Kidney epithelial cell (primary cell): Measurements from ENCODE around the gene TIA1. TPM values are rescaled to one million over a fixed set of nuclear protein-coding genes. Genes with fewer than 3 reads are reported as not detected.

Experiments used
- DNase-seq: peaks from one replicate; pipeline ENCODE4 v3.0.0-alpha.2; 2010; ENCODE audit warnings: low read depth
- H3K27me3 ChIP-seq: 2 replicates; pipeline ENCODE4 v1.6.0; 2011; ENCODE audit warnings: low read length; ENCODE audit not compliant: control insufficient read depth, insufficient read depth
- H3K36me3 ChIP-seq: 2 replicates; pipeline ENCODE4 v1.5.1; 2011; ENCODE audit warnings: low read length; ENCODE audit not compliant: control insufficient read depth, insufficient read depth
- H3K4me3 ChIP-seq: 2 replicates; pipeline ENCODE4 v1.5.1; 2011; ENCODE audit warnings: low read depth, mild to moderate bottlenecking, control low read depth, low read length
- total RNA-seq: library from RNA; depleted of rRNA; stranded (reverse); fragments of >200 nt; gene quantifications from 2 replicates; pipeline ENCODE4 v1.2.3, GENCODE V29; 2015
- TF ChIP-seq, protein P1 (sequence below): IDR thresholded peaks from 2 replicates; pipeline ENCODE4 v1.5.1; 2011; ENCODE audit warnings: mild to moderate bottlenecking, moderate library complexity, low read length, control low read depth, inconsistent platforms; ENCODE audit not compliant: insufficient read depth, poor library complexity, severe bottlenecking

TIA1 gene
- total RNA-seq, 1 donor from 2014 or later: 64.6 TPM

DNA sequence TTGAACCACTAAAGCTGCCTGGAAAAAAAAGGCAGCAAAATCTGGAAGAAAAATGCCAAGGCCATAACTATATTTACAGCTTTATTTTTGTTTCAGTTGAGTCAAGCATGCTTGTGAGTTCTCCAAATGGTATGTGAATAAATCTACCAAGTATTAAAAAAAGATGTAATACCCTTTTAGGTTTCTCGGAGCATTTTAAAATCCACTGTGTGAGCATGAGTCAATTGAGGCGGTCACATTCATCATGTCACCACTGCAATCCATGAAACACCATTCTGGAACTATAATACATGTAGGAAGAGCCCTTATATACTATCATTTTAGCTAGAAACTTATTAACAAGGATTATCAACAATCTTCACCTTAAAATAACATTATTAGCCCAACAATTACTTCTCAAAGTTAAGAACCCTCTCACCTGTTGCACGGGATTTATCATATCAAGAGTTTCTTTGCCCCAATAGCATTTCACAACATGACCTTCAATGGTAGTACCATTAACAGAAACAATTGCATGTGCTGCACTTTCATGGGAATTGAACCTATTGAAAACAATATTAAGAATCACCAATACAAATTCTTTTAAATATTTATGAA is 33.4 kb downstream of the TIA1 start:
- TF ChIP-seq, protein P1, sequence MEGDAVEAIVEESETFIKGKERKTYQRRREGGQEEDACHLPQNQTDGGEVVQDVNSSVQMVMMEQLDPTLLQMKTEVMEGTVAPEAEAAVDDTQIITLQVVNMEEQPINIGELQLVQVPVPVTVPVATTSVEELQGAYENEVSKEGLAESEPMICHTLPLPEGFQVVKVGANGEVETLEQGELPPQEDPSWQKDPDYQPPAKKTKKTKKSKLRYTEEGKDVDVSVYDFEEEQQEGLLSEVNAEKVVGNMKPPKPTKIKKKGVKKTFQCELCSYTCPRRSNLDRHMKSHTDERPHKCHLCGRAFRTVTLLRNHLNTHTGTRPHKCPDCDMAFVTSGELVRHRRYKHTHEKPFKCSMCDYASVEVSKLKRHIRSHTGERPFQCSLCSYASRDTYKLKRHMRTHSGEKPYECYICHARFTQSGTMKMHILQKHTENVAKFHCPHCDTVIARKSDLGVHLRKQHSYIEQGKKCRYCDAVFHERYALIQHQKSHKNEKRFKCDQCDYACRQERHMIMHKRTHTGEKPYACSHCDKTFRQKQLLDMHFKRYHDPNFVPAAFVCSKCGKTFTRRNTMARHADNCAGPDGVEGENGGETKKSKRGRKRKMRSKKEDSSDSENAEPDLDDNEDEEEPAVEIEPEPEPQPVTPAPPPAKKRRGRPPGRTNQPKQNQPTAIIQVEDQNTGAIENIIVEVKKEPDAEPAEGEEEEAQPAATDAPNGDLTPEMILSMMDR: no peak
- no peaks in the 10 kb centered on the region for H3K27me3 ChIP-seq
- no peak for DNase-seq
- H3K36me3 ChIP-seq: peaks cover 1% of the 10 kb centered on the region
- no peak overlapping the region for H3K4me3 ChIP-seq

DNA sequence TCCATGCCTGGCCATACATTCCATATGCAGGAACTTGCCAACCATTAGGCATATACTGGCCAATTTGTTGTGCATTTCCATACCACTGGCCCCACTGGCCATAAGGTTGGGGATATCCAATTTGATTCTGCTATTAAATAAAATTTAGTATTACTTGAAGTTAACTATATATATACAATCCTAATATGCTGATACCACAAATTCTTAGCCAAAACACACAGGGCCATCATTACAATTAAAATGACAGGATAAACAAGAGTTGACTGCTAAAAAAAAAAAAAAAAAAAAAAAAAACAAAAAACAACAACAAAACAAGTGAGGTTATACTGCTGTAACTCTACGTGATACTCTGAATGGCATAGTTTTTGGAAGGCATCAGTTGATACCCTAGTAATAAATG is 34.1 kb downstream of the TIA1 start:
- Histone ChIP-seq H3K27me3 (no peaks in the 10 kb centered on the region), H3K4me3 (no peak overlapping the region), H3K36me3 (peaks cover 1% of the 10 kb centered on the region)
- DNase-seq: no peak
- TF ChIP-seq, protein P1: no peak

DNA sequence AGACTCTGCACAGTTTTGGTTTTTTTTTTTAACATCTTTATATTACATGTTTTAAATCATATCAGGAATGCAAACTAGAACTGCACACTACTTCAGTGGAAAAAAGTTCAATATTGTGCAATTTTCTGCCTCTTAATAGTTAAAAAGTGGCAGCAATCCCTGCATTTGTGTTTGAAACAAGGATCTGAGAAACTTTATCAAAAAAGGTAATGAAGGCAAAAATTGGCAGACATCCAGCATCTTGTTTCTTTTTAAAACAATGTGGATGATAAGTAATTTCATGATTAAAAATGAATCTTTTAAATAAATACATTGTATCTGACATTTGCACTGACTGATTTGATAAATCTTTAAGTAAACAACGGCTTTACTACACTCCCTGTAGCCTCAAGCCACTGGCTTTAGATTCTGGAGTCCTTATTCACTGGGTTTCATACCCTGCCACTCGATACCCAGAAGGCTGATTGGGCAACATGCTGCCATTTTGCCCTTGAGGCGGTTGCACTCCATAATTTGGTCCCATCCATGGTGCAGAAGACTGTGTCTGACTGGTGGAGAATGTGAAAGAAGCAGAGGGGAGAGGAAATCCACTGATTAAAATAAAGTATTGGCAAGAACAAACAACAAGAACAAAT is 36.0 kb downstream of the TIA1 start:
- TF ChIP-seq, protein P1: no peak
- DNase-seq: no peak
- H3K27me3 ChIP-seq: no peaks in the 10 kb centered on the region
- no peaks in the 10 kb centered on the region for H3K36me3 ChIP-seq
- no peak overlapping the region for H3K4me3 ChIP-seq

DNA sequence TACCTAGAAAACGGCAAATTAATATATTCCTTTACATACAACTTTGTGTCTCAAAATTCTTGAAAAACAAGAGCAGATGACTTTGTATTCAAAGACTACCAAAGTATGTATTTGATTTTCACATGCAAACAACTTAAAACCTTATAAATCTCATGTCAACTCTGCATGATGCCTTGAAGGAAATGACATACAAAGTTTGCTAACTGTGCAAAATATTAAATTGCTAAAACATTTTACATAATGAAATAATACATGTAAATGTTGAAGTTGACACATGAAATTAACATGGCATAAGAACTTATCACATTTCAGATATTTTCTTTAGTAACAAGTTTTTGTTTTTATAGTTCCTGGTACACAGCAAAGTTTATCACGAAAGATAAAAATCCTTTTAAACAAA is 36.8 kb downstream of the TIA1 start:
- H3K36me3 ChIP-seq: no peaks in the 10 kb centered on the region
- DNase-seq: no peak

DNA sequence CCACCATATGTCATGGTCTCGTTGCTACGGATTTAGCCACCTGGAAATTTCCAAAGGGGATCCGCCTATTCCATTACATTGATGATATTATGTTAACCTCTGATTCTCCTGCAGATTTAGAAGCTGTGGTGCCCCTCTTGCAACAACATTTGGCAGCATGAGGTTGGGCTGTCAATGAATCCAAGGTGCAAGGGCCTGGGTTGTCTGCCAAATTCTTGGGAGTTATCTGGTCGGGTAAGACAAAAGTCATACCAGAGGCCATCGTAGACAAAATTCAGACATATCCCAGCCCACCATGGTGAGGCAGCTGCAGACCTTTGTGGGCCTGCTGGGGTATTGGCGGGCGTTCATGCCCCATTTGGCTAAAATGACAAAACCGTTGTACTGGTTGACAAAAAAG is 44.0 kb downstream of the TIA1 start:
- no peak for DNase-seq
- Histone ChIP-seq H3K27me3 (no peaks in the 10 kb centered on the region), H3K36me3 (no peaks in the 10 kb centered on the region), H3K4me3 (no peak overlapping the region)
- TF ChIP-seq, protein P1: no peak

More for the DNA sequence above, 36.8 kb downstream of the TIA1 start:
- Histone ChIP-seq H3K4me3 (no peak overlapping the region), H3K27me3 (no peaks in the 10 kb centered on the region)
- TF ChIP-seq, protein P1: no peak

DNA sequence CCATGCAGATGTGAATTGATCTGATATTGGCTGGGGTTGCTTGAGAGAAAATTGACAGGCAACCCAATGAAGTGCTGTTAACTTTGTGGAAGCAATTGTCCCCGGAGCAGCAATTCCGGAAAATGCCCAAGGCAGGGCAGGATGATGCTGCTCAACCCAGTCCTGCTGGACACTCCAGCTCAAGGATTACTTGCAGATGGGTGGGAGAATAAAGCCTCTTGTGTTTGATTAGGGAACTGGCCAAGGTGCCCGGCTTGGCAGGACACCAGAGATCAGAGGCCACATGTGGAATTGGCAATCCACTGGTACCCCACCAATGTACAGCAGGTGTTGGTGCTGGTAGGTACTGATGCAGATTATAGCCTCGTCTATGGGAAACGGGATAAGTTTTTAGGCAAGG is 45.3 kb downstream of the TIA1 start:
- H3K36me3 ChIP-seq: no peaks in the 10 kb centered on the region
- H3K4me3 ChIP-seq: no peak overlapping the region
- no peaks in the 10 kb centered on the region for H3K27me3 ChIP-seq
- TF ChIP-seq, protein P1: no peak
- no peak for DNase-seq
